Pulmonary artery endothelial cell (primary cell): Measurements from ENCODE around the gene PTK7. TPM values are rescaled to one million over a fixed set of nuclear protein-coding genes. Genes with fewer than 3 reads are reported as not detected.
A peak's percentile ranks its signal among the peaks of the same experiment; 100 is the strongest.
"Not testable (repeated sequence)": the region's sequence is repeated elsewhere in the genome, so short reads cannot be mapped to it uniquely, and the experiment has no call there.

Experiments
- DNase-seq: peaks from one replicate; pipeline ENCODE4 v3.0.0-alpha.2; 2011; ENCODE audit warnings: low read depth, low spot score
- total RNA-seq: library from RNA; depleted of rRNA; stranded (reverse); fragments of >200 nt; gene quantifications from 2 replicates; pipeline ENCODE4 v1.2.3, GENCODE V29; 2014

Gene PTK7
- total RNA-seq, 1 donor from 2014 or later = 5.8 TPM

GRCh38 chr6:43054206-43054943 is 21.7 kb upstream of the PTK7 start:
- no peak for DNase-seq

- no peak for DNase-seq
Measured at GRCh38 chr6:43055966-43056365, 20.1 kb upstream of the PTK7 start.

GRCh38 chr6:43058531-43058930 is 17.6 kb upstream of the PTK7 start:
- no peak for DNase-seq

- DNase-seq = peak; percentile 95
Measured at GRCh38 chr6:43059168-43060033, 16.7 kb upstream of the PTK7 start, which contains the start of the genes KLC4 and MRPL2. KLC4 (plus strand) TSS chr6:43059631; CDS start chr6:43061336, 1,705 bp downstream. MRPL2 (minus strand) TSS chr6:43059434; CDS start chr6:43059381, 53 bp downstream.

GRCh38 chr6:43060034-43060754 is 15.9 kb upstream of the PTK7 start:
- no peak for DNase-seq

- no peak for DNase-seq
Measured at GRCh38 chr6:43060755-43061633, 15.1 kb upstream of the PTK7 start.

GRCh38 chr6:43061861-43062260 is 14.3 kb upstream of the PTK7 start:
- no peak for DNase-seq

GRCh38 chr6:43062818-43063217 is 13.3 kb upstream of the PTK7 start:
- DNase-seq = no peak

GRCh38 chr6:43070028-43070632 is 6.0 kb upstream of the PTK7 start:
- DNase-seq = no peak

- DNase-seq = no peak
Measured at GRCh38 chr6:43074847-43075669, 1.1 kb upstream of the PTK7 start.

- no peak for DNase-seq
Measured at GRCh38 chr6:43076464-43077332, 584 bp downstream of the PTK7 start.

GRCh38 chr6:43077333-43077809 is 1.3 kb downstream of the PTK7 start:
- no peak for DNase-seq

- no peak for DNase-seq
Measured at GRCh38 chr6:43077981-43078511, 1.9 kb downstream of the PTK7 start.

- DNase-seq = no peak
Measured at GRCh38 chr6:43078691-43079090, 2.6 kb downstream of the PTK7 start.

GRCh38 chr6:43081043-43081442 is 4.9 kb downstream of the PTK7 start:
- DNase-seq = no peak

- DNase-seq = not testable (repeated sequence)
Measured at GRCh38 chr6:43081922-43082321, 5.8 kb downstream of the PTK7 start.

GRCh38 chr6:43082806-43083655 is 6.9 kb downstream of the PTK7 start:
- no peak for DNase-seq
